Activated CD8-positive, alpha-beta memory T cell treated with anti-CD3 and anti-CD28 coated beads for 1 hour (primary cell): Measurements from ENCODE around the gene VWA8.
"Not testable (repeated sequence)": the region's sequence is repeated elsewhere in the genome, so short reads cannot be mapped to it uniquely, and the experiment has no call there.

Source experiments
- DNase-seq, 2 donors: peaks; one replicate each; pipeline ENCODE4 v3.0.0-alpha.2; 2020; ENCODE audit warnings: low read depth in 1 of 2; ENCODE audit errors: extremely low read depth in 1 of 2

Gene VWA8

GRCh38 chr13:41597348-41598041 lies 363.4 kb downstream of the VWA8 start:
- DNase-seq, result no peak

GRCh38 chr13:41596190-41596589 lies 364.7 kb downstream of the VWA8 start:
- DNase-seq, result no peak

GRCh38 chr13:41595298-41595697 lies 365.6 kb downstream of the VWA8 start:
- no peak for DNase-seq

DNA sequence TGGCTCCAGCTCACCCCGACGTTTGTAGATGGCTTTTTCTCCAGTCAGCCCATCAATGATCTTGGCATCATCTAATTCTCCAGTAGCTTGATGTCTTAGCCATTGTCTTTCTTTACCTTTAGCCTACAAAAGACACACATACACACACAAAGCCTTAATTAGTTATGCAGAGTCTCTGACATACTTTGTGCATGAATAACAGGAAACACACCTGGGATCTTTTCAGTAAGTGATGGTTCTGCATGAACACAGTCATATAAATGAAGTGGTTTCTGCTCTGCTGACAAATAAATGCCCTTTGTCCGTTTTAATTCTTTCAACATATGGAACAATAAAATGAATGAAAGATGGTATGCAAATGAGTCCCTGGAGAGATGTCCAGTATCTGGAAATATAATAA lies 370.3 kb downstream of the VWA8 start:
- DNase-seq, result no peak

DNA sequence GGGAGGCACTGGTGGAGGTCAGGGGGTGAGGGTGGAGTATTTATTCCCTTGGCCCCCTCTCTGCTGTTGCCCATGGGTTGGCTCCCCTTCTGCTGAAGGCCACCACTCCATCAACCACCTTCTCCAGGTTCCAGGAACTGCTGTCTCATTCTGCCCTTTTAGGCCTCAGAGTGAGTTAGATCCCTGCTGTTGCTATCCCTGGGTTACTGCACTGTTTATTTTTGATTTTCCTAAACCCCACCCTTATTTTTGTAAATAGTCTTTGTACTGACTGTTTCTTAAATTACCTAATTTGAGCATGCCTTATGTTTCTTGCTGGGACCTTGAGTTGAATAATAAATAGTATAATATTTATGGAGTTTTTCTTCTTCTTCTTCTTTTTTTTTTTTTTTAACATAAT lies 370.8 kb downstream of the VWA8 start:
- DNase-seq, result no peak

GRCh38 chr13:41589434-41589833 lies 371.5 kb downstream of the VWA8 start:
- DNase-seq, result no peak

DNA sequence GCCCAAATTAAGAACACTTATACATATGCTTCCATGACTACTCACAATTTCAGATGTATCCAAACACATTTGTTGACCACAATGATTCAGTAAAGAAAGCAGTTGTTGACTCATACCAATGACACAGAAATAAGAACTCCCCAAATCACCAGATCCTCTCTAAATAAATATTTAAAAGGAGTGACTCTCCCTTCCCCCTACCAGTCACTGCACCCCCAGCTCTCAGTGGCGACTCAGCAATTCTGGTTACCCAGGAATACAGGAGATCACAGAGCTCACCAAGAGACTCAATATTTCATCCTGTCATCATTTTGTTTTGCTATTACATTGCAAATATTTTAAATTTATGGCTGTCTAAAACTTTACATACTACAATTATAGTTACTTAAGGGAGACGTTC lies 372.0 kb downstream of the VWA8 start:
- no peak for DNase-seq

GRCh38 chr13:41588448-41588847 lies 372.5 kb downstream of the VWA8 start:
- no peak for DNase-seq

DNA sequence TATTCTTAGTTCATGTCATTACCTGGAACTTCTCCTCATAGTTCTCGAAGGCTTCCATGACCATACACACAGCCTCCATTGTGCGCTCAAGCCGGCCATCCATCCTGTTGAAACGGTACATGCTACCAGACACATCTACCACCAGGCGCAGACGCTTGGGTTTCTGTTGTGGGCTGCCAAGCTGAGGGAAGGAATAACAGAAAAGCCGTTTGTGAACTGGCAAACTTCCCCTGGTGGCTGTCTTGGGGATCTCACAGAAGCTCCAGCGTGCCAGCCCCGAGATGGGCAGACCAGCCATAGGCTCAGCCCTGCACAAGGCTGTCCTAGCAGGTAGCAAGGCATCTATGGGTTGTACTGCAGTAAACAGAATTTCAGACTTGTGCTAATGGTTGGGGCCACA lies 373.4 kb downstream of the VWA8 start:
- peak in 1 of 2 donors; percentile 11 for DNase-seq

GRCh38 chr13:41586216-41586615 lies 374.7 kb downstream of the VWA8 start:
- DNase-seq, result no peak

GRCh38 chr13:41582027-41582463 lies 378.9 kb downstream of the VWA8 start:
- DNase-seq, result no peak

DNA sequence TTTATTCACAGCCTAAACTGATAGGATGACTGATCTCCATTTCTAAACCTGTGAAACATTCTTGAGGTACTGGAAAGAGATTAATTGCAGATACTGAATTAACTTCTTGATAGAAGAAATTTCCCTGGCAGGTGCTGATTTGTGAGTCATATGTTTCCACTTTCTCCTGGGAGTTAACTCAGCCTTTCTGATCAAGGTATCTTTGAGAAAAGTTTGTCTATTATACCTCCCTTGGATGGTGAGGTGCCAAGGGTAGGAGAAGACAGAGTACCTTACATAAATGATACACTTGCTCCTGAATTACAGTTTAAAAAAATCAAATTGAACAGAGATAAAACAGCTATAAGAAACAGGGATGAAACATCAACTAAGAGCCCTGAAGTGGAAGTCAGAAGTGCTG lies 380.6 kb downstream of the VWA8 start:
- DNase-seq, result no peak

GRCh38 chr13:41579881-41580280 lies 381.0 kb downstream of the VWA8 start:
- no peak for DNase-seq

DNA sequence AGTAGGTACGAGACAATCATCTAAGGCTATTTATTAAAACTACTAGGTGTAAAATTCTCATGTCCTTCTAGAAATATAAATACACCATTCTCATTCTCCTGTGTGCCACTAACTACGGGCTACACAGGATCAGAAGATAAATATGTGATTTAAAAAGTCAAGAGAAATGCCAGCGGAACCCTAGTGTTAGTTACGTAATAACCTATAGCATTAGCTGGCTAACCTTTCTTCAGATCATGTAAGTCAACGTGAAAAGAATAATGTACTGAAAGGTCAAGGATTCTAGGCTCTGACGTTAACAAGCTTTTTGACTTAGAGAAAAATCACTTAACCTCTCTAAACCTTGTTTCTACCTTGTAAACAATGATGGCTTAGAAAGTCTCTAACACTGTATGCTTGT lies 381.7 kb downstream of the VWA8 start:
- no peak for DNase-seq

DNA sequence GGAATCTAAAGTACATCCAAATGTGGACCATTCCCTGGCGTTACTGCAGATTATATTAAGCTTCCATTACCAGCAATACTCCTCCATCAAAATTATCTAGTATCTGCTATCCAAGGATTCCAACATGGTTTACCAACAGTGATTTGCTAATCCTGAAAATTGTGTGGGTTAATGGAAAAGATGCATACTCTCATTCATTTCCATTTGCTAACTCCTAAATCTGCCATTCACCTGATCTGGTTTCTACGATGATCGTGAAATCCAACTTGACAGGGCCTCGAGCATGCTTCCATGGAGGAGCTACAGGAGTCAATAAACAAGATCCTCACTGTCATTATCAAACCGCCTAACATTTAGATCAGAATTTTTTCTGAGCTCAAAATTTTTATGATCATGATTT lies 382.5 kb downstream of the VWA8 start:
- DNase-seq, result no peak

DNA sequence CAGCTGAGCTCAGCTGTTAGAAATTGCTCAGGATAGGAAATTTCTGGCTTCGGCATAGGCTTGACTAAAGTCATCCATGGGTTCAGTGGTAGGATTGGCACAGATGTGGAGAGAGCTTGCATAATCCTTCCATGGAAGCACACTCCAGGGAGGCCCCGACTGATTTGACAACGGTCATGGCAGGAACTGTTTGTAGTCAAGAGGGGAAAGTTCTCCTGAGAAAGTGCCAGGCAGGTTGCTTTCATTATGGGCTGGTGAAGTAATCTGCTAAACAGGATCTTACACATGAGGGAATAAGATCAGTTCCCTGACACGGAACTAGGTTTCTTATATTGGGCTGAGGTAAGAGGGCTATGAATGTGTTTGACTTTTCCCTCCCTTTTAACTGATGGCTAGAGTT lies 383.5 kb downstream of the VWA8 start:
- DNase-seq, result no peak

DNA sequence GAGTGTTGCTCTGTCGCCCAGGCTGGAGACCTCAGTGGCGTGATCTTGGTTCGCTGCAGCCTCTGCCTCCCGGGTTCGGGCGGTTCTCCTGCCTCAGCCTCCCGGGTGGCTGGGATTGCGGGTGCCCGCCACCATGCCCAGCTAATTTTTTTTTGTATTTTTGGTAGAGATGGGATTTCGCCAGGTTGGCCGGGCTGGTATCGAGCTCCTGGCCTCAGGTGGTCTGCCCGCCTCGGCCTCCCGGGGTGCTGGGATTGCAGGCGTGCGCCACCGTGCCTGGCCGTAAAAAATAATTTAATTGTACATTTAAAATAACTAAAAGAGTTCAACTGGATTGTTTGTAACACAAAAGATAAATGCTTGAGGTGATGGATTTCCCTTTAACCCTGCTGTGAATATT lies 387.3 kb downstream of the VWA8 start:
- DNase-seq, result not testable (repeated sequence)

DNA sequence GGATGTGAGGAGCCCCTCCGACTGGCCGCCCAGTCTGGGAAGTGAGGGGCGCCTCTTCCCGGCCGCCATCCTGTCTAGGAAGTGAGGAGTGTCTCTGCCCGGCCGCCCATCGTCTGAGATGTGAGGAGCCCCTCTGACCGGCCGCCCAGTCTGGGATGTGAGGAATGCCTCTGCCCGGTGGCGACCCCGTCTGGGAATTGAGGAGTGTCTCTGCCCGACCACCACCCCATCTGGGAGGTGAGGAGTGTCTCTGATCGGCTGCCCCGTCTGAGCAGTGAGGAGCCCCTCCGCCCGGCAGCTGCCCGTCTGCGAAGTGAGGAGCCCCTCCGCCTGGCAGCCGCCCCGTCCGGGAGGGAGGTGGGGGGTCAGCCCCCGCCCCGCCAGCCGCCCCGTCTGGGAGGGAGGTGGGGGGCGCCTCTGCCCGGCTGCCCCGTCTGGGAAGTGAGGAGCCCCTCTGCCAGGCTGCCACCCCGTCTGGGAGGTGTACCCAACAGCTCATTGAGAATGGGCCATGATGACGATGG lies 389.0 kb downstream of the VWA8 start:
- not testable (repeated sequence) for DNase-seq

DNA sequence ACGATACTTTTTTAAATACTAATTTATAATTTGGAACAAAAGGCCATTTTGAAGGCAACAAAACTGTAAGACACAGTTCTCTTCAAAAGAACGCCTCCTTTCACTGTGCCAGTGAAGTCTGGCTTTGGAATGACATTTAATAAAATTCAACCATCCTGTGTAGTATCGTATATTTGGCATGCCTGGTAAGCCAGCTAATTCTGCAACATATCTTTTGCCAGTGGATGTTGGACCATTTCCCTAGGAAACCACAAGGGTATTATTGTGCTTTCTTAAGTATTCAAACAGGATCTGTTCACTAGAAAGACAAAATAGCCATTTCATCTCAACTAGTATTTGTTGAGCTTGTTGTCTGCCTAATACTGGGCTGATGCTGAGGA lies 391.9 kb downstream of the VWA8 start:
- no peak for DNase-seq

GRCh38 chr13:41568143-41568971 lies 392.6 kb downstream of the VWA8 start:
- no peak for DNase-seq

DNA sequence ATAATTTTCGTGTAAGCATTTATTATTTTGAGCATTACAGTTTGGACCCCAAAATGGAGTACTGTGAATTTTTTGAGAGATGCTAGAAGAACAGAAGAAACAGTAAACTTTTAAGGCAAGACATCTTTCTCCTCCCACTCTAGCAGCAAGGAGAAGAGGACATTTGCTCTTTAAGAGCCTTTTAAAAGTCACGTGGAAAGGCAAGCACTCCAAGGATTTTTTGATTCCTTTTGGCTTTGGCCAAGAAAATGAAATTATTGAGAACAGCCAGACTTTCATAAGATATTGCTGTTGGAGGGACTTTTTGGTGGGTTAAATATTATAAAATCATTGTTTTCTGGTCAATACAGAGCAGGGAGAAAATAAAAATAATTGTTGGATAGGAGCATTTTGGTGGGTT lies 393.5 kb downstream of the VWA8 start:
- DNase-seq, result no peak

DNA sequence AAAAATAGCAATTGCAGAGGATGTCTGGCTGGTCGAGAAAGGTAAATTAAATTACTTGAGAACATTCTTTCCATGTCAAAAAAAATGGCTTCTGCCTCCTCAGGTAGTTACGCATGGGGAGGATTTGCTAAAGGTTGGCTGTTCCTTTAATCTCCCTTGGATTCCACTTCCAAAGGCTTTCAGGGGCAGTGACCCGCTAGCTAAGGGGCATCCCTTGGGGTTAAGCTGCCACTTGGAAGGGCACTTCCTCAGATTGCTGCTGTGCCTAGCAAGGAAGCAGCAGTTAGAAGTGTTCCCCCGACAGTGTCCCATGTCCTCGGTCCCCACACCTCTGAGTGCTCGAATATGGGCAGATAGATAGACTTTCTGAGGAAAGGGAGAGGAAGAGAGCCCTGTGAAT lies 395.1 kb downstream of the VWA8 start:
- DNase-seq, result no peak
